ENCODE measurements around the gene LMF2.

LMF2 gene

GRCh38 chr22:50488006-50488677, 19.4 kb downstream of the LMF2 start:
- CTCF ChIA-PET: no interaction called here

GRCh38 chr22:50487290-50488005, 20.1 kb downstream of the LMF2 start:
- H3K27ac ChIP-seq (ENCODE audit: extremely low read depth, low read depth, low read length): no peak overlapping the region
- ChIA-PET POLR2A (interaction anchor here (1.0 to 2.2 kb wide), 3 partner anchors 10 to 36 kb away, joined by 3 to 8 read pairs (median 5); partner anchors contain the start of genes LMF2 and NCAPH2), CTCF (interaction anchor here (3.1 kb wide), 1 partner anchor 10 kb away, joined by 21 read pairs; no protein-coding TSS in a partner anchor)

More at GRCh38 chr22:50488006-50488677, 19.4 kb downstream of the LMF2 start:
- POLR2A ChIA-PET: interaction anchor here (2.2 kb wide), 1 partner anchor 9 kb away, joined by 8 read pairs; no protein-coding TSS in a partner anchor
- TF ChIP-seq GLIS1 (tag by site-specific recombination; IDR thresholded peaks at IDR 0.05) (peak; percentile 64), SP2 (tag by site-specific recombination; IDR thresholded peaks at IDR 0.05) (0 out of 2 replicates have a peak, but pooled peaks have one; percentile 8), ZNF184 (tag by site-specific recombination; IDR thresholded peaks at IDR 0.05) (no peak), ZNF433 (tag by site-specific recombination; IDR thresholded peaks at IDR 0.05; ENCODE audit: low read depth) (no peak)
- no peak overlapping the region for H3K4me3 ChIP-seq (ENCODE audit: low read depth, low read length)
- no peak overlapping the region for H3K27ac ChIP-seq (ENCODE audit: extremely low read depth, low read depth, low read length)
- H3K9me3 ChIP-seq (ENCODE audit: control insufficient read depth, insufficient read depth, low read depth, low read length): no peaks in the 10 kb centered on the region
- H3K4me1 ChIP-seq (ENCODE audit: control insufficient read depth, insufficient read depth, low read length): no peaks in the 10 kb centered on the region
- H3K36me3 ChIP-seq (ENCODE audit: control insufficient read depth in 2 of 2, insufficient read depth in 1 of 2, low read length in 2 of 2): no peaks in the 10 kb centered on the region

GRCh38 chr22:50486561-50487289, 20.8 kb downstream of the LMF2 start, which contains the start of gene MIOX:
Gene MIOX, plus strand, starts transcription at chr22:50486859. Its CDS starts 39 bp downstream, at chr22:50486898.
- Histone ChIP-seq H3K27ac (ENCODE audit: extremely low read depth, low read depth, low read length) (no peak within 1 kb of the TSS), H3K9me3 (ENCODE audit: control insufficient read depth, insufficient read depth, low read depth, low read length) (no peaks in the 10 kb centered on the region), H3K4me3 (ENCODE audit: low read depth, low read length) (no peak within 1 kb of the TSS), H3K36me3 (ENCODE audit: control insufficient read depth in 2 of 2, insufficient read depth in 1 of 2, low read length in 2 of 2) (no peaks in the 10 kb centered on the region), H3K4me1 (ENCODE audit: control insufficient read depth, insufficient read depth, low read length) (no peaks in the 10 kb centered on the region)
- no peak for TF ChIP-seq ZNF664 (tag by site-specific recombination; IDR thresholded peaks at IDR 0.05)
- TF ChIP-seq GLIS1 (tag by site-specific recombination; IDR thresholded peaks at IDR 0.05): peak; percentile 55
- TF ChIP-seq ZNF560 (tag by site-specific recombination; IDR thresholded peaks at IDR 0.05; ENCODE audit: borderline replicate concordance): no peak
- TF ChIP-seq ZBTB20 (tag by site-specific recombination; IDR thresholded peaks at IDR 0.05): 0 out of 2 replicates have a peak, but pooled peaks have one; percentile 12
- peak; percentile 69 for TF ChIP-seq ZIC2 (tag by site-specific recombination; IDR thresholded peaks at IDR 0.05)
- POLR2A ChIA-PET: interaction anchor here (1.0 to 2.2 kb wide), 3 partner anchors 11 to 35 kb away, joined by 3 to 8 read pairs (median 5); partner anchors contain the start of genes LMF2 and NCAPH2
- CTCF ChIA-PET: interaction anchor here (0.7 to 3.1 kb wide), 3 partner anchors 11 to 319 kb away, joined by 4 to 21 read pairs (median 5); no protein-coding TSS in a partner anchor

More at GRCh38 chr22:50487290-50488005, 20.1 kb downstream of the LMF2 start:
- no peak overlapping the region for H3K4me3 ChIP-seq (ENCODE audit: low read depth, low read length)
- TF ChIP-seq ZNF776 (tag by site-specific recombination; IDR thresholded peaks at IDR 0.05; ENCODE audit: borderline replicate concordance) (no peak), GLIS1 (tag by site-specific recombination; IDR thresholded peaks at IDR 0.05) (peak; percentile 90), GLIS2 (tag by site-specific recombination; IDR thresholded peaks at IDR 0.05) (0 out of 2 replicates have a peak, but pooled peaks have one; percentile 10)
- no peaks in the 10 kb centered on the region for H3K4me1 ChIP-seq (ENCODE audit: control insufficient read depth, insufficient read depth, low read length)
- H3K36me3 ChIP-seq (ENCODE audit: control insufficient read depth in 2 of 2, insufficient read depth in 1 of 2, low read length in 2 of 2): no peaks in the 10 kb centered on the region
- no peaks in the 10 kb centered on the region for H3K9me3 ChIP-seq (ENCODE audit: control insufficient read depth, insufficient read depth, low read depth, low read length)

- Histone ChIP-seq H3K4me3 (ENCODE audit: low read depth, low read length) (no peak overlapping the region), H3K36me3 (ENCODE audit: control insufficient read depth in 2 of 2, insufficient read depth in 1 of 2, low read length in 2 of 2) (no peaks in the 10 kb centered on the region), H3K27ac (ENCODE audit: extremely low read depth, low read depth, low read length) (no peak overlapping the region), H3K4me1 (ENCODE audit: control insufficient read depth, insufficient read depth, low read length) (no peaks in the 10 kb centered on the region), H3K9me3 (ENCODE audit: control insufficient read depth, insufficient read depth, low read depth, low read length) (no peaks in the 10 kb centered on the region)
- ChIA-PET CTCF (interaction anchor here (1.2 to 3.1 kb wide), 2 partner anchors 12 kb away, joined by 5 to 21 read pairs; no protein-coding TSS in a partner anchor), POLR2A (interaction anchor here (0.6 to 2.2 kb wide), 5 partner anchors 12 to 54 kb away, joined by 3 to 8 read pairs (median 4); partner anchors contain the start of genes LMF2 and NCAPH2)
- TF ChIP-seq ZNF768 (tag by site-specific recombination; IDR thresholded peaks at IDR 0.05) (no peak), ZNF776 (tag by site-specific recombination; IDR thresholded peaks at IDR 0.05; ENCODE audit: borderline replicate concordance) (no peak), ZNF19 (tag by site-specific recombination; IDR thresholded peaks at IDR 0.05; ENCODE audit: low read depth) (no peak), CTCF (tag by site-specific recombination; IDR thresholded peaks at IDR 0.05) (peak; percentile 42; the same call in 1 of the 2 replicates), ZBTB17 (tag by site-specific recombination; IDR thresholded peaks at IDR 0.05) (0 out of 2 replicates have a peak, but pooled peaks have one; percentile 23), HOXA7 (CRISPR knock-in tag; IDR thresholded peaks at IDR 0.05; ENCODE audit: borderline replicate concordance) (no peak), ZFHX2 (tag by site-specific recombination; conservative IDR thresholded peaks at IDR 0.05) (0 out of 2 replicates have a peak, but pooled peaks have one; percentile 8)
These were observed 22.0 kb downstream of the LMF2 start for GRCh38 chr22:50485221-50486131.
